Gastroesophageal sphincter (tissue), 3 donors: ENCODE results near the gene PLEKHG3.

Source experiments
- POLR2A ChIP-seq, 2 donors: fragments of 450-650 bp; IDR thresholded peaks; one replicate each; pipeline ENCODE4 v1.6.1; 2017; ENCODE audit warnings: antibody characterized with exemption in 2 of 2, mild to moderate bottlenecking in 2 of 2, moderate library complexity in 1 of 2
- POLR2AphosphoS5 ChIP-seq: sonication (generic); formaldehyde crosslinking; IDR thresholded peaks from one replicate; pipeline ENCODE4 v1.6.1; 2017; ENCODE audit warnings: antibody characterized with exemption
- TF ChIP-seq, protein P1 (sequence below), 4 experiments: fragments of 200-600 bp in 2 of 4; fragments of 450-650 bp in 2 of 4; sonication (generic) in 1 of 4; IDR thresholded peaks; one replicate each; pipeline ENCODE4 v1.5.1; 2017 to 2019; ENCODE audit warnings: antibody characterized with exemption in 4 of 4, mild to moderate bottlenecking in 2 of 4, moderate library complexity in 2 of 4

DNA sequence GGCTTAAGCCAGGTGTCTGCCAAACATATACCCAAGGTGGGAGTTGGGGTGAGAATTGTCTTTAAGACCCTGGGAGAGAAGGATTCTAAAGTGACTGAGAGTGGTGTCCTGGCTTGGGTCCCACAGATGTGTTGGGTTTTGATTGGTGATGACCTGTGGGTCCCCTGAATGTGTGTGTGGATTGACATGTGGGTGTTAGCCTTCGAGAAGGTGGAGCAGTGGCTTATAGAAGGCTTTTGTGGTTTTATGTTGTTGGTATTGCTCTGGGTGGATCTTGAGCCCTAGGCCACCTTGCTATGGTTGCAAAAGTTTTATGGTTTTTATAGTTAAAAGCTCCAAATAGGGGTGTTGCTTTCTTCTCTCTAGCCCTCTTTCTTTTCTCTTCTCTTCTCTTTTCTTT, 29.7 kb downstream of the PLEKHG3 start:
- TF ChIP-seq, protein P1, sequence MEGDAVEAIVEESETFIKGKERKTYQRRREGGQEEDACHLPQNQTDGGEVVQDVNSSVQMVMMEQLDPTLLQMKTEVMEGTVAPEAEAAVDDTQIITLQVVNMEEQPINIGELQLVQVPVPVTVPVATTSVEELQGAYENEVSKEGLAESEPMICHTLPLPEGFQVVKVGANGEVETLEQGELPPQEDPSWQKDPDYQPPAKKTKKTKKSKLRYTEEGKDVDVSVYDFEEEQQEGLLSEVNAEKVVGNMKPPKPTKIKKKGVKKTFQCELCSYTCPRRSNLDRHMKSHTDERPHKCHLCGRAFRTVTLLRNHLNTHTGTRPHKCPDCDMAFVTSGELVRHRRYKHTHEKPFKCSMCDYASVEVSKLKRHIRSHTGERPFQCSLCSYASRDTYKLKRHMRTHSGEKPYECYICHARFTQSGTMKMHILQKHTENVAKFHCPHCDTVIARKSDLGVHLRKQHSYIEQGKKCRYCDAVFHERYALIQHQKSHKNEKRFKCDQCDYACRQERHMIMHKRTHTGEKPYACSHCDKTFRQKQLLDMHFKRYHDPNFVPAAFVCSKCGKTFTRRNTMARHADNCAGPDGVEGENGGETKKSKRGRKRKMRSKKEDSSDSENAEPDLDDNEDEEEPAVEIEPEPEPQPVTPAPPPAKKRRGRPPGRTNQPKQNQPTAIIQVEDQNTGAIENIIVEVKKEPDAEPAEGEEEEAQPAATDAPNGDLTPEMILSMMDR (IDR thresholded peaks at IDR 0.05), result no peak
- TF ChIP-seq POLR2AphosphoS5, result no peak
- no peak for TF ChIP-seq POLR2A (IDR thresholded peaks at IDR 0.05)
